ENCODE data around the gene GLYATL2. TPM values are rescaled to one million over a fixed set of nuclear protein-coding genes. Genes with fewer than 3 reads are reported as not detected.

The GLYATL2 gene
- total and polyA plus RNA-seq, 2 of the 8 experiments (the other 6 are each of a cell fraction or from before 2014, with no cell fraction given), result 0.39 to 0.69 TPM

Other genes starting within 250 kb of the GLYATL2 start
- 1.5 and 1.9 TPM in 2 replicates for gene CNTF, start 222.0 kb downstream of the GLYATL2 start, total RNA-seq (2021; fragmentation: NEBNext Ultra II Directional; extraction: Animal tissue kit (Norgen Biotek cat#: 25700))
- 0.33 and 0.41 TPM in 2 replicates for gene CNTF, start 222.0 kb downstream of the GLYATL2 start, polyA plus RNA-seq (2011; rRNA removed)
- gene GLYAT, start 112.8 kb downstream of the GLYATL2 start, total RNA-seq (2021; fragmentation: NEBNext Ultra II Directional; extraction: Animal tissue kit (Norgen Biotek cat#: 25700)), result not detected in 2 replicates
- gene GLYAT, start 112.8 kb downstream of the GLYATL2 start, polyA plus RNA-seq (2011; rRNA removed), result not detected in 2 replicates
- gene GLYATL1, start 94.8 kb upstream of the GLYATL2 start, total RNA-seq (2021; fragmentation: NEBNext Ultra II Directional; extraction: Animal tissue kit (Norgen Biotek cat#: 25700)), result 10.7 and 11.5 TPM in 2 replicates
- 5.2 and 8.6 TPM in 2 replicates for gene GLYATL1, start 94.8 kb upstream of the GLYATL2 start, polyA plus RNA-seq (2011; rRNA removed)
- not detected in 2 replicates for gene GLYATL1B, start 241.6 kb upstream of the GLYATL2 start, total RNA-seq (2021; fragmentation: NEBNext Ultra II Directional; extraction: Animal tissue kit (Norgen Biotek cat#: 25700))
- 0.08 TPM in 1 of 2 replicates, not detected in the other for gene GLYATL1B, start 241.6 kb upstream of the GLYATL2 start, polyA plus RNA-seq (2011; rRNA removed)